ENCODE data around the gene DCTD. TPM values are rescaled to one million over a fixed set of nuclear protein-coding genes. Genes with fewer than 3 reads are reported as not detected.

DCTD gene
- total and polyA plus RNA-seq, 2 of the 13 experiments (the other 11 are each of a cell fraction or from before 2014, with no cell fraction given), result 85.1 to 95.3 TPM

- TF ChIP-seq ZHX1 (CRISPR knock-in tag; IDR thresholded peaks at IDR 0.05; ENCODE audit: low read depth) (no peak; the same call in 1 of the 2 replicates), SALL2 (CRISPR knock-in tag; IDR thresholded peaks at IDR 0.05) (peak; percentile 88), ATF7-NPFF (CRISPR knock-in tag; IDR thresholded peaks at IDR 0.05; ENCODE audit: low read depth) (peak; percentile 57; the same call in 1 of the 2 replicates), XRCC5 (optimal IDR thresholded peaks at IDR 0.05; ENCODE audit: low read length) (peak; percentile 57), ZNF7 (CRISPR knock-in tag; IDR thresholded peaks at IDR 0.05) (no peak), ZNF747 (CRISPR knock-in tag; IDR thresholded peaks at IDR 0.05; ENCODE audit: borderline replicate concordance) (no peak), MXD3 (CRISPR knock-in tag; IDR thresholded peaks at IDR 0.05) (peak; percentile 22; the same call in 1 of the 2 replicates), EZH2 (conservative IDR thresholded peaks at IDR 0.05; ENCODE audit: low read depth, low read length) (no peak), LCORL (IDR thresholded peaks at IDR 0.05) (no peak), LCORL (CRISPR knock-in tag; IDR thresholded peaks at IDR 0.05) (peak; percentile 57; the same call in 1 of the 2 replicates), ZNF350 (CRISPR knock-in tag; IDR thresholded peaks at IDR 0.05; ENCODE audit: borderline replicate concordance, low read depth) (peak; percentile 79), RARG (CRISPR knock-in tag; IDR thresholded peaks at IDR 0.05; ENCODE audit: low read depth) (no peak), ZBTB40 (IDR thresholded peaks at IDR 0.05) (no peak), ZBTB40 (CRISPR knock-in tag; IDR thresholded peaks at IDR 0.05) (peak; percentile 46; the same call in 1 of the 2 replicates), HHEX (CRISPR knock-in tag; IDR thresholded peaks at IDR 0.05) (no peak), NFKB2 (CRISPR knock-in tag; IDR thresholded peaks at IDR 0.05; ENCODE audit: borderline replicate concordance) (peak; percentile 80; the same call in 1 of the 2 replicates), RFX5 (IDR thresholded peaks at IDR 0.05; ENCODE audit: low read depth, low read length) (no peak), PAX8 (CRISPR knock-in tag; IDR thresholded peaks at IDR 0.05; ENCODE audit: borderline replicate concordance) (no peak)
These were observed at the start of gene DCTD (continued) for GRCh38 chr4:182917182-182918043.

Data from HepG2 (cell line).